GM23338 (cell line): ENCODE measurements around the gene CLEC2B. TPM values are rescaled to one million over a fixed set of nuclear protein-coding genes. Genes with fewer than 3 reads are reported as not detected.

Experiments used
- ATAC-seq: fragments of 200-7000 bp; cut with Tn5 transposase; 3 replicates; pipeline ENCODE4 v1.9.1; 2020
- DNase-seq: peaks from one replicate; pipeline ENCODE4 v3.0.0-alpha.2; 2015; ENCODE audit warnings: low spot score
- H2AFZ ChIP-seq: fragments of 200-600 bp; sonication (generic); 2 replicates; pipeline ENCODE4 v1.8.0; 2016; ENCODE audit warnings: antibody characterized with exemption, mild to moderate bottlenecking, moderate library complexity
- H3F3A ChIP-seq: fragments of 200-600 bp; sonication (generic); replicated peaks from 2 replicates; pipeline ENCODE4 v1.8.0; 2017; ENCODE audit warnings: antibody characterized with exemption, mixed run types, low read depth
- H3K27ac ChIP-seq: fragments of 200-600 bp; sonication (generic); 2 replicates; pipeline ENCODE4 v1.6.1; 2016; ENCODE audit warnings: low read depth
- H3K27me3 ChIP-seq: fragments of 200-600 bp; sonication (generic); 2 replicates; pipeline ENCODE4 v1.8.0; 2016; ENCODE audit warnings: mild to moderate bottlenecking, mixed run types, moderate library complexity; ENCODE audit not compliant: insufficient read depth
- H3K36me3 ChIP-seq: fragments of 200-600 bp; sonication (generic); 2 replicates; pipeline ENCODE4 v1.8.0; 2016; ENCODE audit warnings: mild to moderate bottlenecking; ENCODE audit not compliant: insufficient read depth
- H3K4me1 ChIP-seq: fragments of 200-600 bp; sonication (generic); 2 replicates; pipeline ENCODE4 v1.8.0; 2016; ENCODE audit warnings: mild to moderate bottlenecking, moderate library complexity; ENCODE audit not compliant: insufficient read depth
- H3K4me2 ChIP-seq: fragments of 200-600 bp; sonication (generic); 2 replicates; pipeline ENCODE4 v1.7.1; 2017; ENCODE audit warnings: mixed run types
- H3K4me3 ChIP-seq: fragments of 200-600 bp; sonication (generic); 2 replicates; pipeline ENCODE4 v1.6.1; 2016; ENCODE audit warnings: mixed run types
- H3K79me2 ChIP-seq: fragments of 200-600 bp; sonication (generic); replicated peaks from 2 replicates; pipeline ENCODE4 v1.8.0; 2017; ENCODE audit warnings: mild to moderate bottlenecking; ENCODE audit not compliant: insufficient read depth
- H3K9me2 ChIP-seq: fragments of 200-600 bp; sonication (generic); 2 replicates; pipeline ENCODE4 v1.8.0; 2017; ENCODE audit not compliant: insufficient read depth
- H4K20me1 ChIP-seq: fragments of 200-600 bp; sonication (generic); replicated peaks from 2 replicates; pipeline ENCODE4 v1.8.0; 2017; ENCODE audit warnings: mild to moderate bottlenecking; ENCODE audit not compliant: insufficient read depth
- H3K27ac Mint-ChIP-seq: 2 replicates; pipeline ENCODE4 v1.8.0; 2020; ENCODE audit warnings: inconsistent platforms, mild to moderate bottlenecking, moderate library complexity, mixed read lengths
- H3K27me3 Mint-ChIP-seq: 3 replicates; pipeline ENCODE4 v1.8.0; 2022; ENCODE audit warnings: low read depth, mild to moderate bottlenecking, moderate library complexity, mixed read lengths, inconsistent platforms; ENCODE audit not compliant: insufficient read depth, poor library complexity
- H3K36me3 Mint-ChIP-seq: 3 replicates; pipeline ENCODE4 v1.8.0; 2021; ENCODE audit warnings: low read depth, mild to moderate bottlenecking, inconsistent platforms, moderate library complexity, mixed read lengths
- H3K4me1 Mint-ChIP-seq: 3 replicates; pipeline ENCODE4 v1.8.0; 2020; ENCODE audit warnings: mild to moderate bottlenecking, inconsistent platforms, mixed read lengths
- H3K4me3 Mint-ChIP-seq: 3 replicates; pipeline ENCODE4 v1.8.0; 2021; ENCODE audit warnings: moderate library complexity, mild to moderate bottlenecking, inconsistent platforms, mixed read lengths
- H3K9me3 Mint-ChIP-seq: 3 replicates; pipeline ENCODE4 v1.8.0; 2020; ENCODE audit warnings: moderate library complexity, mild to moderate bottlenecking, inconsistent platforms, mixed read lengths
- CREB1 ChIP-seq: fragments of 250-450 bp; sonication (Bioruptor Pico); IDR thresholded peaks from 2 replicates; pipeline ENCODE4 v1.5.0; 2020; ENCODE audit warnings: low read depth, mild to moderate bottlenecking, moderate library complexity
- EZH2 ChIP-seq: fragments of 200-600 bp; sonication (generic); IDR thresholded peaks from one replicate; pipeline ENCODE4 v1.8.0; 2017; ENCODE audit warnings: antibody characterized with exemption, mild to moderate bottlenecking, low read depth; ENCODE audit not compliant: unreplicated experiment
- EZH2phosphoT487 ChIP-seq: fragments of 200-600 bp; sonication (generic); IDR thresholded peaks from one replicate; pipeline ENCODE4 v1.8.1; 2018; ENCODE audit warnings: antibody characterized with exemption; ENCODE audit not compliant: unreplicated experiment
- POLR2AphosphoS5 ChIP-seq: IDR thresholded peaks from 2 replicates; pipeline ENCODE4 v1.6.1; 2016; ENCODE audit warnings: antibody characterized with exemption, low read depth
- ZNF114 ChIP-seq: fragments of 250-450 bp; sonication (Bioruptor Pico); IDR thresholded peaks from 2 replicates; pipeline ENCODE4 v1.5.0; 2020; ENCODE audit warnings: mild to moderate bottlenecking, moderate library complexity
- ZNF331 ChIP-seq: fragments of 250-450 bp; sonication (Bioruptor Pico); IDR thresholded peaks from 2 replicates; pipeline ENCODE4 v1.5.0; 2020; ENCODE audit warnings: low read depth, mild to moderate bottlenecking, moderate library complexity
- polyA plus RNA-seq: library from polyadenylated mRNA; unstranded; fragments of >200 nt; fragmentation: Nextera tagmentation; extraction: Ambion mirVana; gene quantifications from 2 replicates; pipeline ENCODE4 v1.2.1, GENCODE V29; 2016
- total RNA-seq: library from RNA; depleted of rRNA; stranded (reverse); fragments of >200 nt; shearing (Covaris generic); gene quantifications from 2 replicates; pipeline ENCODE4 v1.2.3, GENCODE V29; 2014
- TF ChIP-seq, protein P1 (sequence below), 2 experiments: fragments of 200-600 bp in 1 of 2; sonication (generic) in 1 of 2; conservative IDR thresholded peaks; 2 replicates each; pipeline versions ENCODE4 v1.5.1 to v1.6.1; 2016 to 2017; ENCODE audit warnings: antibody characterized with exemption in 2 of 2, low read depth in 2 of 2, mild to moderate bottlenecking in 2 of 2, moderate library complexity in 1 of 2

Gene CLEC2B
- total and polyA plus RNA-seq, 2 experiments from 2014 or later: not detected

DNA sequence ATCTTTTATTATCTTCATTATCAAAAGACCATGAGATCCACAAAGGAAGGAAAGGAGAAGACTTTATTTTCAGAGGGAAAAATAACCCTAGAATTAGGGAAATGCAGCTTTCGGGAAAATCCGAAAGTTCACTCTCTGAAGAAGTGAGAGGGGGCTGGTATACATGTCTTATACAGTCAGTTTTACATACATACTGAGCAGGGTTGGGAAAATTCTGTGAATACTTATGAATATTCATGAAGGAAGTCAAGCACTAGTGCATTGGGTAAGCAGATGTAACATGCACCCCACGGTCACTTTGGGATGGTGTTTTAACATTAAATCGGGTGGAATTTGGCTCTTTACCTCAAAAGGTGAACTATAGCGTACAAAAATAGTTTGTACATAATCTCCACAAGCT lies 57.5 kb downstream of the CLEC2B start:
- no peak for TF ChIP-seq EZH2
- no peak for TF ChIP-seq ZNF114 (CRISPR knock-in tag)
- no peak for TF ChIP-seq EZH2phosphoT487
- no peak for TF ChIP-seq POLR2AphosphoS5
- TF ChIP-seq ZNF331 (CRISPR knock-in tag): no peak
- TF ChIP-seq, protein P1, sequence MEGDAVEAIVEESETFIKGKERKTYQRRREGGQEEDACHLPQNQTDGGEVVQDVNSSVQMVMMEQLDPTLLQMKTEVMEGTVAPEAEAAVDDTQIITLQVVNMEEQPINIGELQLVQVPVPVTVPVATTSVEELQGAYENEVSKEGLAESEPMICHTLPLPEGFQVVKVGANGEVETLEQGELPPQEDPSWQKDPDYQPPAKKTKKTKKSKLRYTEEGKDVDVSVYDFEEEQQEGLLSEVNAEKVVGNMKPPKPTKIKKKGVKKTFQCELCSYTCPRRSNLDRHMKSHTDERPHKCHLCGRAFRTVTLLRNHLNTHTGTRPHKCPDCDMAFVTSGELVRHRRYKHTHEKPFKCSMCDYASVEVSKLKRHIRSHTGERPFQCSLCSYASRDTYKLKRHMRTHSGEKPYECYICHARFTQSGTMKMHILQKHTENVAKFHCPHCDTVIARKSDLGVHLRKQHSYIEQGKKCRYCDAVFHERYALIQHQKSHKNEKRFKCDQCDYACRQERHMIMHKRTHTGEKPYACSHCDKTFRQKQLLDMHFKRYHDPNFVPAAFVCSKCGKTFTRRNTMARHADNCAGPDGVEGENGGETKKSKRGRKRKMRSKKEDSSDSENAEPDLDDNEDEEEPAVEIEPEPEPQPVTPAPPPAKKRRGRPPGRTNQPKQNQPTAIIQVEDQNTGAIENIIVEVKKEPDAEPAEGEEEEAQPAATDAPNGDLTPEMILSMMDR (conservative IDR thresholded peaks at IDR 0.05; ENCODE audit: low read depth in 2 of 2): no peak
- H3K36me3 Mint-ChIP-seq: no peaks in the 10 kb centered on the region
- peaks cover 10% of the 10 kb centered on the region; the same call in 2 of the 3 replicates for H3K4me1 Mint-ChIP-seq
- Histone ChIP-seq H3K27me3 (no peaks in the 10 kb centered on the region), H3K4me2 (no peak overlapping the region), H3K9me2 (no peaks in the 10 kb centered on the region), H3K79me2 (no peaks in the 10 kb centered on the region), H3F3A (no peaks in the 10 kb centered on the region), H4K20me1 (no peaks in the 10 kb centered on the region), H3K4me3 (no peak overlapping the region), H2AFZ (no peak overlapping the region), H3K4me1 (no peaks in the 10 kb centered on the region), H3K27ac (no peak overlapping the region), H3K36me3 (no peaks in the 10 kb centered on the region)
- no peak overlapping the region for H3K4me3 Mint-ChIP-seq
- no peak for ATAC-seq
- no peaks in the 10 kb centered on the region for H3K9me3 Mint-ChIP-seq
- DNase-seq: no peak
- H3K27ac Mint-ChIP-seq: no peak overlapping the region
- H3K27me3 Mint-ChIP-seq: peaks cover 2% of the 10 kb centered on the region

DNA sequence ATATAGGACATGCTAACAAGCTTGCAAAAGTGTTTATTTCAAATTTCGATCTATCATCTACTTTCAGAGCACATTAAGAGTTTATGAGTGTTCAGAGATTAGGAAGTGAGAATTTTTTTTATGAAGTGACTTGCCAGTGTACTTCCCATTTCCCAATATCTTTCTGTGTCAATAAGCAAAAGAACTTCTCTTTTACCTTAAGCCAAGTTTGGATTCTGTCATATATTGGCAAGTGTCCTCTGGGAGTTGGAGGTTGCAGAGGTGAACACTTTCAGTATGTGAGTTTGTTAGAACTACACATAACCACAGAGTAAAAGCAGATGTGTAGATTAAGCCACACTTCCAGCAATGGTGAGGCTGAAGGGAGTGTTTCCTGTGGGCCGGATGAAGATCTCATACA lies 58.5 kb downstream of the CLEC2B start:
- Histone ChIP-seq H4K20me1 (no peaks in the 10 kb centered on the region), H3K4me1 (no peaks in the 10 kb centered on the region), H2AFZ (no peak overlapping the region), H3F3A (no peaks in the 10 kb centered on the region), H3K36me3 (no peaks in the 10 kb centered on the region), H3K9me2 (no peaks in the 10 kb centered on the region), H3K4me3 (no peak overlapping the region), H3K27ac (no peak overlapping the region), H3K4me2 (no peak overlapping the region), H3K27me3 (no peaks in the 10 kb centered on the region), H3K79me2 (no peaks in the 10 kb centered on the region)
- Mint-ChIP-seq H3K27me3 (peaks cover 2% of the 10 kb centered on the region), H3K36me3 (no peaks in the 10 kb centered on the region), H3K4me1 (peaks cover 10% of the 10 kb centered on the region; the same call in 2 of the 3 replicates), H3K9me3 (no peaks in the 10 kb centered on the region), H3K27ac (no peak overlapping the region), H3K4me3 (no peak overlapping the region)
- TF ChIP-seq POLR2AphosphoS5: no peak
- no peak for TF ChIP-seq CREB1 (CRISPR knock-in tag)
- TF ChIP-seq EZH2: no peak
- no peak for TF ChIP-seq ZNF114 (CRISPR knock-in tag)
- TF ChIP-seq, protein P1 (conservative IDR thresholded peaks at IDR 0.05; ENCODE audit: low read depth in 2 of 2): no peak
- DNase-seq (no peak), ATAC-seq (no peak)
